BLaER1 (cell line): Measurements from ENCODE around the gene FOXO3.

ENCODE experiments used
- H3K27ac ChIP-seq: shearing (Covaris generic); formaldehyde crosslinking; 2 replicates; pipeline ENCODE4 v1.8.1; 2022
- H3K27me3 ChIP-seq: shearing (Covaris generic); formaldehyde crosslinking; 2 replicates; pipeline ENCODE4 v1.8.1; 2022
- H3K36me3 ChIP-seq: shearing (Covaris generic); formaldehyde crosslinking; 2 replicates; pipeline ENCODE4 v1.8.1; 2022
- H3K4me1 ChIP-seq: shearing (Covaris generic); formaldehyde crosslinking; 2 replicates; pipeline ENCODE4 v1.8.1; 2022
- H3K4me2 ChIP-seq: shearing (Covaris generic); formaldehyde crosslinking; 2 replicates; pipeline ENCODE4 v1.8.1; 2022
- H3K4me3 ChIP-seq: shearing (Covaris generic); formaldehyde crosslinking; 2 replicates; pipeline ENCODE4 v1.8.1; 2022
- H3K9ac ChIP-seq: shearing (Covaris generic); formaldehyde crosslinking; 2 replicates; pipeline ENCODE4 v1.8.1; 2022
- H3K9me3 ChIP-seq: shearing (Covaris generic); formaldehyde crosslinking; 2 replicates; pipeline ENCODE4 v1.8.1; 2022
- H4K20me1 ChIP-seq: shearing (Covaris generic); formaldehyde crosslinking; 2 replicates; pipeline ENCODE4 v1.8.1; 2022
- Cebpa-rat ChIP-seq: shearing (Covaris generic); IDR thresholded peaks from 2 replicates; pipeline ENCODE4 v1.8.1; 2022

Gene FOXO3

GRCh38 chr6:108711826-108712225 is 151.1 kb downstream of the FOXO3 start:
- Histone ChIP-seq H3K9ac (no peak overlapping the region), H3K4me2 (no peak overlapping the region), H3K36me3 (no peaks in the 10 kb centered on the region), H3K4me1 (no peaks in the 10 kb centered on the region), H3K27ac (no peak overlapping the region), H3K4me3 (no peak overlapping the region), H4K20me1 (no peaks in the 10 kb centered on the region), H3K27me3 (no peaks in the 10 kb centered on the region), H3K9me3 (no peaks in the 10 kb centered on the region)
- TF ChIP-seq Cebpa-rat: no peak

GRCh38 chr6:108712946-108713345 is 152.2 kb downstream of the FOXO3 start:
- Histone ChIP-seq H3K4me1 (no peaks in the 10 kb centered on the region), H4K20me1 (no peaks in the 10 kb centered on the region), H3K9me3 (no peaks in the 10 kb centered on the region), H3K4me3 (no peak overlapping the region), H3K27me3 (no peaks in the 10 kb centered on the region), H3K36me3 (no peaks in the 10 kb centered on the region), H3K9ac (no peak overlapping the region), H3K27ac (no peak overlapping the region), H3K4me2 (no peak overlapping the region)
- TF ChIP-seq Cebpa-rat: no peak

- no peak overlapping the region for H3K4me2 ChIP-seq
- no peak for TF ChIP-seq Cebpa-rat
Observed at GRCh38 chr6:108714101-108714765, 153.5 kb downstream of the FOXO3 start.

DNA sequence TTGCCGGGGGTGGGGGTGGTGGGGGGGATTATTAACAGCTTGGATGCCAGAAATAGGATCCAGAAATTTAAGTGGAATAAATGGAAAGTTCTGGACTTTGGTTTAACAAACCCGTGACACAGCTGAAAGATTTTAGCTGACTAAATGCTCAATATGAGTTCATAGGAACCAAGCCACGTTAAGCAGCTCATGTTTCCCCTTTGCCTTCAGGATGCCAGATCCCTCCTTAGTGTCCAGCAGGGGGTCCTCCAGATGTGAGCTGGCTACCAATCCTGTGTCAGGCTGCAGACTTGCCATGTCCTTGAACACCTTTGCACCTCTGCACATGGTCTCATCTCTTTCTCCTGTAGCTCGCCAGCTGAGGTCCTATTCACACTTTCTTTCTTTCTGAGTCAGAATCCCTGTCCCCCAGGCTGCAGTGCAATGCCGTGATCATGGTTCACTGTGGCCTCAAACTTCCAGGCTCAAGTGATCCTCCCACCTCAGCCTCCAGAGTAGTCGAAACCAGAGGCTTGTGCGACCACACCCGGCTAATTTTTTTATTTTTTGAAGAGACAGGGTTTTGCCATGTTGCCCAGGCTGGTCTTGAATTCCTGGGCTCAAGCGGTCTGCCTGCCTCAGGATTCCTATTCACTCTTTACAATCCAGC is 154.2 kb downstream of the FOXO3 start:
- H3K36me3 ChIP-seq: no peaks in the 10 kb centered on the region
- H3K9me3 ChIP-seq: no peaks in the 10 kb centered on the region
- no peak for TF ChIP-seq Cebpa-rat
- no peaks in the 10 kb centered on the region for H4K20me1 ChIP-seq
- H3K4me2 ChIP-seq: no peak overlapping the region
- H3K4me1 ChIP-seq: no peaks in the 10 kb centered on the region
- H3K4me3 ChIP-seq: no peak overlapping the region
- no peak overlapping the region for H3K27ac ChIP-seq
- H3K27me3 ChIP-seq: no peaks in the 10 kb centered on the region
- no peak overlapping the region for H3K9ac ChIP-seq

More at GRCh38 chr6:108714101-108714765, 153.5 kb downstream of the FOXO3 start:
- Histone ChIP-seq H3K9me3 (no peaks in the 10 kb centered on the region), H3K9ac (no peak overlapping the region), H3K36me3 (no peaks in the 10 kb centered on the region), H4K20me1 (no peaks in the 10 kb centered on the region), H3K4me1 (no peaks in the 10 kb centered on the region), H3K27ac (no peak overlapping the region), H3K4me3 (no peak overlapping the region), H3K27me3 (no peaks in the 10 kb centered on the region)

- Histone ChIP-seq H3K27me3 (no peaks in the 10 kb centered on the region), H4K20me1 (no peaks in the 10 kb centered on the region)
Observed at GRCh38 chr6:108715832-108716231, 155.1 kb downstream of the FOXO3 start.

GRCh38 chr6:108716801-108717791 is 156.4 kb downstream of the FOXO3 start:
- no peak overlapping the region for H3K4me3 ChIP-seq

More at GRCh38 chr6:108715832-108716231, 155.1 kb downstream of the FOXO3 start:
- H3K9ac ChIP-seq: no peak overlapping the region
- no peaks in the 10 kb centered on the region for H3K36me3 ChIP-seq
- no peak overlapping the region for H3K27ac ChIP-seq
- no peaks in the 10 kb centered on the region for H3K9me3 ChIP-seq
- no peak for TF ChIP-seq Cebpa-rat
- H3K4me1 ChIP-seq: no peaks in the 10 kb centered on the region
- no peak overlapping the region for H3K4me2 ChIP-seq
- H3K4me3 ChIP-seq: no peak overlapping the region

GRCh38 chr6:108719477-108719876 is 158.8 kb downstream of the FOXO3 start:
- Histone ChIP-seq H3K27me3 (no peaks in the 10 kb centered on the region), H3K36me3 (no peaks in the 10 kb centered on the region), H4K20me1 (no peaks in the 10 kb centered on the region), H3K9ac (no peak overlapping the region), H3K4me3 (no peak overlapping the region), H3K4me2 (no peak overlapping the region), H3K27ac (no peak overlapping the region), H3K4me1 (no peaks in the 10 kb centered on the region), H3K9me3 (peaks cover 14% of the 10 kb centered on the region)
- TF ChIP-seq Cebpa-rat: no peak

More at GRCh38 chr6:108716801-108717791, 156.4 kb downstream of the FOXO3 start:
- no peaks in the 10 kb centered on the region for H3K36me3 ChIP-seq
- H3K27me3 ChIP-seq: no peaks in the 10 kb centered on the region
- no peak overlapping the region for H3K4me2 ChIP-seq
- no peak for TF ChIP-seq Cebpa-rat
- H4K20me1 ChIP-seq: no peaks in the 10 kb centered on the region
- no peak overlapping the region for H3K9ac ChIP-seq
- H3K27ac ChIP-seq: no peak overlapping the region
- no peaks in the 10 kb centered on the region for H3K9me3 ChIP-seq
- no peaks in the 10 kb centered on the region for H3K4me1 ChIP-seq

DNA sequence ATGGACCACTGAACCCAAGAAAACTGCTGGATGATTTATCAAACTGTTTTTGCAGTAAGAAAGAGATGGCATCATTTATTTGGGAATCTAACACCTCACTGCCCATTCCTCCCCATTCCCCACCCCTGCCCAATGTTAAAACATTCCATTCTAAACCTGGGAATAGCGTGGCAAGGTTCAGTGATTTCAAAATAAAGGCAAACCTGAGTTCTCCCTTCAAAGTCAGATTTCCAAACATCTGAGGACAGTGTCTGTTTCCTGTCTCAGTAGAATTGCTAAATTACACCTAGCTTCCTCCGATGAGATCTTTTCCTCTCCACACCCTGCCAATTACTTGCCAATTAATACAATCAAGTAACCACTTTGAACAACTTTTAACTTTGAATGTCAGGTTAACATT is 160.1 kb downstream of the FOXO3 start:
- no peak overlapping the region for H3K4me3 ChIP-seq
- H3K9ac ChIP-seq: no peak overlapping the region
- no peaks in the 10 kb centered on the region for H3K27me3 ChIP-seq
- no peaks in the 10 kb centered on the region for H4K20me1 ChIP-seq
- peaks cover 14% of the 10 kb centered on the region for H3K9me3 ChIP-seq
- no peak overlapping the region for H3K4me2 ChIP-seq
- H3K36me3 ChIP-seq: no peaks in the 10 kb centered on the region
- H3K4me1 ChIP-seq: no peaks in the 10 kb centered on the region
- H3K27ac ChIP-seq: no peak overlapping the region
- no peak for TF ChIP-seq Cebpa-rat

DNA sequence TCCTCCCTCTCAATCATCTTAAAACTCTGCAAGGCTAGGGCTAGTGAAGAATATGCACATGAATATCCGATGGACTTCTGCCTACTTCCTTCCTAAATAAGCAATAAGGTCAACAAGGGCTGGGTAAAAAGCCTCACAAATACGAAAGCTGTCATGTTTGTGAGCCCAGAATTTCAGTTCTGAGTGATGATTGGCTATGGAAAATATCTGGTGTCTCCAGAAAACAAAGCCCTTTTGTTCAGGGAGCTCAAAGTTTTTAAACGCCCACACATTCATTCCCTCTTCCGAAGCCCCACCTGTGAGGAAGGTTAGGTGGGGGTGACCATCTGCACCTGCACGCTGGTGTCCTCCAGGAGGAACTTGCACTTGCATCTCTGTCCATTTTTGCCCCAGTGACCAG is 160.6 kb downstream of the FOXO3 start:
- no peak overlapping the region for H3K4me3 ChIP-seq
- H3K9ac ChIP-seq: no peak overlapping the region

More for the DNA sequence above, 160.6 kb downstream of the FOXO3 start:
- Histone ChIP-seq H3K27ac (no peak overlapping the region), H3K27me3 (no peaks in the 10 kb centered on the region), H3K9me3 (peaks cover 14% of the 10 kb centered on the region), H3K4me2 (no peak overlapping the region), H3K4me1 (no peaks in the 10 kb centered on the region), H3K36me3 (no peaks in the 10 kb centered on the region), H4K20me1 (no peaks in the 10 kb centered on the region)
- TF ChIP-seq Cebpa-rat: no peak
